H1 (cell line): Measurements from ENCODE around the gene MBP. TPM values are rescaled to one million over a fixed set of nuclear protein-coding genes. Genes with fewer than 3 reads are reported as not detected.

Experiments
- CTCF ChIA-PET: fragments of 300-600 bp; sonication (Branson Sonifier 250); formaldehyde crosslinking; loops from one replicate; lab custom pipeline; 2021; ENCODE audit not compliant: partially characterized antibody; lab: Charles Lee
- POLR2A ChIA-PET: fragments of 300-600 bp; sonication (Branson Sonifier 250); formaldehyde crosslinking; loops from one replicate; lab custom pipeline; 2021; ENCODE audit warnings: inconsistent platforms; ENCODE audit not compliant: partially characterized antibody; lab: Charles Lee
- DNase-seq, 2 experiments: peaks; one replicate each; pipeline versions ENCODE4 v3.0.0 to v3.0.0-alpha.2; 2010 to 2022; ENCODE audit warnings: low spot score in 2 of 2, low read depth in 1 of 2, mixed read lengths in 1 of 2
- FAIRE-seq: peaks from 2 replicates; lab custom pipeline; 2011; peaks lifted over from hg19 to GRCh38; lab: Jason Lieb, UNC
- H2AFZ ChIP-seq: 2 replicates; pipeline ENCODE4 v1.8.1; 2012; ENCODE audit warnings: low read length, inconsistent platforms
- H2AK5ac ChIP-seq: 2 replicates; pipeline ENCODE4 v1.6.1; 2013; ENCODE audit warnings: low read depth, low read length
- H2BK120ac ChIP-seq: replicated peaks from 2 replicates; pipeline ENCODE3; 2013; ENCODE audit warnings: low read depth, low read length, inconsistent platforms
- H2BK12ac ChIP-seq: 2 replicates; pipeline ENCODE4 v1.6.1; 2013; ENCODE audit warnings: low read depth, low read length
- H2BK15ac ChIP-seq: 2 replicates; pipeline ENCODE4 v1.6.1; 2013; ENCODE audit warnings: low read length
- H2BK20ac ChIP-seq: 2 replicates; pipeline ENCODE4 v1.6.1; 2013; ENCODE audit warnings: low read length
- H2BK5ac ChIP-seq: 2 replicates; pipeline ENCODE4 v1.6.1; 2013; ENCODE audit warnings: low read depth, low read length
- H3K14ac ChIP-seq: 2 replicates; pipeline ENCODE4 v1.6.1; 2013; ENCODE audit warnings: inconsistent platforms; ENCODE audit not compliant: insufficient read length
- H3K18ac ChIP-seq: 2 replicates; pipeline ENCODE4 v1.6.1; 2013; ENCODE audit warnings: low read length; ENCODE audit errors: extremely low read depth
- H3K23ac ChIP-seq: 2 replicates; pipeline ENCODE4 v1.6.1; 2013; ENCODE audit warnings: inconsistent platforms; ENCODE audit not compliant: insufficient read length
- H3K23me2 ChIP-seq: 2 replicates; pipeline ENCODE4 v1.6.1; 2013; ENCODE audit warnings: low read depth, low read length
- H3K27ac ChIP-seq: 2 replicates; pipeline ENCODE4 v1.6.1; 2011; ENCODE audit warnings: low read depth, low read length, inconsistent platforms
- H3K27me3 ChIP-seq, 4 experiments: replicated peaks in 1 of 4; 1 replicate in 1 of 4; 2 replicates in 3 of 4; pipeline versions ENCODE4 v1.6.1 to v1.8.1; 2011 to 2013; ENCODE audit warnings: low read length in 3 of 4, mild to moderate bottlenecking in 3 of 4, inconsistent platforms in 2 of 4, mixed read lengths in 2 of 4, moderate library complexity in 1 of 4; ENCODE audit not compliant: control insufficient read depth in 3 of 4, insufficient read depth in 3 of 4; ENCODE audit errors: extremely low read depth in 1 of 4
- H3K36me3 ChIP-seq, 4 experiments: 2 replicates each; pipeline versions ENCODE4 v1.6.1 to v1.8.1; 2011 to 2013; ENCODE audit warnings: mild to moderate bottlenecking in 4 of 4, low read length in 3 of 4, moderate library complexity in 2 of 4, control low read depth in 1 of 4, inconsistent platforms in 1 of 4; ENCODE audit not compliant: insufficient read depth in 4 of 4, control insufficient read depth in 2 of 4
- H3K4ac ChIP-seq: replicated peaks from 2 replicates; pipeline ENCODE3; 2013; ENCODE audit warnings: low read length, low read depth, mixed read lengths, inconsistent platforms; ENCODE audit not compliant: insufficient read length
- H3K4me1 ChIP-seq, 4 experiments: replicated peaks in 1 of 4; 1 replicate in 1 of 4; 2 replicates in 3 of 4; pipeline versions ENCODE4 v1.6.1 to v1.8.1; 2011 to 2013; ENCODE audit warnings: low read length in 3 of 4, inconsistent platforms in 2 of 4, mixed read lengths in 1 of 4; ENCODE audit not compliant: insufficient read depth in 4 of 4, control insufficient read depth in 3 of 4
- H3K4me2 ChIP-seq, 2 experiments: 2 replicates each; pipeline versions ENCODE4 v1.6.1 to v1.8.1; 2011 to 2013; ENCODE audit warnings: low read depth in 2 of 2, low read length in 2 of 2, control low read depth in 1 of 2, inconsistent platforms in 1 of 2, mild to moderate bottlenecking in 1 of 2; ENCODE audit not compliant: insufficient read depth in 1 of 2
- H3K4me3 ChIP-seq, 4 experiments: fragments of 200-600, 300-600 bp in 1 of 4; sonication (generic), shearing (Covaris generic), sonication (Bioruptor Twin) in 1 of 4; 2 replicates each; pipeline versions ENCODE4 v1.5.1 to v1.8.1; 2011 to 2016; ENCODE audit warnings: low read length in 4 of 4, low read depth in 3 of 4, control low read depth in 2 of 4, inconsistent platforms in 2 of 4, mild to moderate bottlenecking in 2 of 4, mixed read lengths in 1 of 4, moderate library complexity in 1 of 4; ENCODE audit not compliant: insufficient read depth in 2 of 4; ENCODE audit errors: extremely low read depth in 1 of 4
- H3K56ac ChIP-seq: replicated peaks from 2 replicates; pipeline ENCODE3; 2013; ENCODE audit warnings: low read depth, mild to moderate bottlenecking, mixed read lengths, low read length, inconsistent platforms; ENCODE audit not compliant: insufficient read length
- H3K79me1 ChIP-seq: 2 replicates; pipeline ENCODE4 v1.6.1; 2013; ENCODE audit warnings: low read depth, low read length, control low read depth
- H3K79me2 ChIP-seq, 2 experiments: 2 replicates each; pipeline versions ENCODE4 v1.6.1 to v1.8.1; 2012 to 2013; ENCODE audit warnings: low read length in 2 of 2, mild to moderate bottlenecking in 2 of 2, inconsistent platforms in 1 of 2; ENCODE audit not compliant: insufficient read depth in 2 of 2, control insufficient read depth in 1 of 2
- H3K9ac ChIP-seq, 4 experiments: replicated peaks in 1 of 4; 1 replicate in 1 of 4; 2 replicates in 3 of 4; pipeline versions ENCODE4 v1.6.1 to v1.8.1; 2011 to 2013; ENCODE audit warnings: low read depth in 3 of 4, low read length in 3 of 4, control low read depth in 2 of 4, mild to moderate bottlenecking in 2 of 4, moderate library complexity in 2 of 4, inconsistent platforms in 1 of 4; ENCODE audit errors: extremely low read depth in 1 of 4
- H3K9me3 ChIP-seq, 2 experiments: 2 replicates each; pipeline versions ENCODE4 v1.6.1 to v1.8.1; 2012 to 2013; ENCODE audit warnings: mild to moderate bottlenecking in 2 of 2, moderate library complexity in 2 of 2, control low read depth in 1 of 2, inconsistent platforms in 1 of 2, low read depth in 1 of 2, low read length in 1 of 2, mixed read lengths in 1 of 2; ENCODE audit not compliant: insufficient read depth in 2 of 2
- H4K20me1 ChIP-seq, 2 experiments: replicated peaks in 1 of 2; 2 replicates each; pipeline versions ENCODE3 to v1.8.1; 2011 to 2013; ENCODE audit warnings: inconsistent platforms in 2 of 2, low read length in 2 of 2, mild to moderate bottlenecking in 1 of 2; ENCODE audit not compliant: insufficient read depth in 2 of 2, control insufficient read depth in 1 of 2
- H4K5ac ChIP-seq: 2 replicates; pipeline ENCODE4 v1.6.1; 2013; ENCODE audit warnings: low read length, low read depth, mixed read lengths, inconsistent platforms; ENCODE audit not compliant: insufficient read length
- H4K8ac ChIP-seq: 2 replicates; pipeline ENCODE4 v1.8.0; 2013; ENCODE audit warnings: mild to moderate bottlenecking, moderate library complexity, low read length, inconsistent platforms; ENCODE audit not compliant: insufficient read depth; ENCODE audit errors: extremely low read depth
- H4K91ac ChIP-seq: replicated peaks from 2 replicates; pipeline ENCODE3; 2013; ENCODE audit warnings: low read length, mixed read lengths, inconsistent platforms; ENCODE audit not compliant: insufficient read length
- EGR1 ChIP-seq: IDR thresholded peaks from 2 replicates; pipeline ENCODE4 v1.6.1; 2011; ENCODE audit warnings: low read depth, low read length, borderline replicate concordance
- GTF2F1 ChIP-seq: IDR thresholded peaks from 2 replicates; pipeline ENCODE4 v1.6.1; 2012; ENCODE audit warnings: low read depth, low read length, improper control_type of control experiment, borderline replicate concordance
- KDM4A ChIP-seq: IDR thresholded peaks from one replicate; pipeline ENCODE4 v1.7.1; 2012; ENCODE audit warnings: low read depth, mild to moderate bottlenecking, moderate library complexity, low read length, inconsistent platforms; ENCODE audit not compliant: severe bottlenecking
- POLR2AphosphoS5 ChIP-seq: IDR thresholded peaks from 2 replicates; pipeline ENCODE4 v1.6.1; 2011; ENCODE audit warnings: low read depth, low read length
- SAP30 ChIP-seq: fragments of 300-600 bp; sonication (generic); IDR thresholded peaks from 2 replicates; pipeline ENCODE4 v1.7.1; 2012; ENCODE audit warnings: low read length, moderate library complexity, mild to moderate bottlenecking, inconsistent platforms; ENCODE audit not compliant: insufficient read depth, insufficient replicate concordance
- SP4 ChIP-seq: IDR thresholded peaks from 2 replicates; pipeline ENCODE4 v1.6.1; 2012; ENCODE audit warnings: low read length, inconsistent platforms
- TEAD4 ChIP-seq: IDR thresholded peaks from 2 replicates; pipeline ENCODE4 v1.6.1; 2012; ENCODE audit warnings: low read depth, low read length, inconsistent platforms, mixed read lengths
- USF2 ChIP-seq: IDR thresholded peaks from 2 replicates; pipeline ENCODE4 v1.6.1; 2011; ENCODE audit warnings: low read length, improper control_type of control experiment
- WGBS, 2 experiments: shearing (Covaris generic) in 1 of 2; methylation state at CpG; one replicate each; pipeline versions ENCODE4 v1.1.6 to v1.1.7; 2013 to 2015; ENCODE audit warnings: low lambda C conversion rate in 2 of 2, mixed read lengths in 2 of 2, inconsistent platforms in 1 of 2, low coverage in 1 of 2, missing lambda C conversion rate in 1 of 2; ENCODE audit not compliant: insufficient replicate concordance in 2 of 2, insufficient coverage in 1 of 2, insufficient read length in 1 of 2; ENCODE audit errors: extremely low coverage in 1 of 2, missing lambda C conversion rate in 1 of 2; 5-methylcytosine and 5-hydroxymethylcytosine counted together
- polyA plus RNA-seq, 7 experiments: library from polyadenylated mRNA; depleted of rRNA in 3 of 7; stranded (reverse) in 5 of 7; unstranded in 2 of 7; fragments of >200 nt in 5 of 7; fragments of 200-250 nt in 2 of 7; gene quantifications; 1 replicate in 5 of 7; 2 replicates in 1 of 7; 4 replicates in 1 of 7; pipeline versions ENCODE4 v1.2.1 to v1.2.3, GENCODE V29; 2011 to 2013; ENCODE audit warnings: missing spikeins in 2 of 7, mixed read lengths in 2 of 7
- total RNA-seq: library from RNA; stranded (reverse); fragmentation: NEBNext Ultra II Directional; extraction: Animal tissue kit (Norgen Biotek cat#: 25700); gene quantifications from 2 replicates; pipeline ENCODE4 v1.2.1, GENCODE V29; 2021

MBP gene
- total and polyA plus RNA-seq, 2 of the 8 experiments (the other 6 are each of a cell fraction or from before 2014, with no cell fraction given), result 7.7 to 19.2 TPM

- FAIRE-seq (no peak), DNase-seq (no peak)
- H3K27me3 ChIP-seq, result no peaks in the 10 kb centered on the region
- no peak overlapping the region for H2BK120ac ChIP-seq
- no peak overlapping the region for H4K5ac ChIP-seq
- H3K4me2 ChIP-seq, result no peak overlapping the region
- H3K36me3 ChIP-seq, result no peaks in the 10 kb centered on the region
- H3K14ac ChIP-seq, result no peak overlapping the region
- H2BK5ac ChIP-seq, result no peak overlapping the region
- no peak overlapping the region for H3K4ac ChIP-seq
- no peak overlapping the region for H4K91ac ChIP-seq
- H2AFZ ChIP-seq, result no peak overlapping the region
- no peak overlapping the region for H2BK20ac ChIP-seq
- 96% methylated on average over 10 of the region's 10 CpGs; no CpG with 5 or more reads in 1 of the 2 experiments for WGBS, 2 experiments
- H3K9me3 ChIP-seq, result no peaks in the 10 kb centered on the region
- H3K27ac ChIP-seq, result no peak overlapping the region
- H3K4me1 ChIP-seq, result no peaks in the 10 kb centered on the region; a peak in 1 of 7 replicates
- no peaks in the 10 kb centered on the region for H3K79me2 ChIP-seq
- no peak overlapping the region for H4K8ac ChIP-seq
- 0 out of 2 replicates have a peak, but pooled peaks cover 3% of the 10 kb centered on the region for H3K79me1 ChIP-seq
- no peak overlapping the region for H2AK5ac ChIP-seq
- H3K23ac ChIP-seq, result no peak overlapping the region
- H3K23me2 ChIP-seq, result 0 out of 2 replicates have a peak, but pooled peaks cover 1% of the 10 kb centered on the region
- no peak overlapping the region for H2BK15ac ChIP-seq
- no peak overlapping the region for H2BK12ac ChIP-seq
- H3K56ac ChIP-seq, result no peak overlapping the region
- no peak overlapping the region for H3K9ac ChIP-seq
- ChIA-PET POLR2A (no interaction called here), CTCF (interaction anchor here (1.0 to 3.4 kb wide), 4 partner anchors 13 to 609 kb away, joined by 3 to 12 read pairs (median 4); no protein-coding TSS in a partner anchor)
- no peak overlapping the region for H3K4me3 ChIP-seq
- peaks cover 2 to 3% of the 10 kb centered on the region in 2 experiments for H4K20me1 ChIP-seq
- H3K18ac ChIP-seq, result no peak overlapping the region
- no peak for TF ChIP-seq SP4
- no peak for TF ChIP-seq USF2
- no peak for TF ChIP-seq TEAD4
- TF ChIP-seq EGR1, result no peak
- no peak for TF ChIP-seq KDM4A
- no peak for TF ChIP-seq GTF2F1
- no peak for TF ChIP-seq POLR2AphosphoS5
- no peak for TF ChIP-seq SAP30
Observed at GRCh38 chr18:77042583-77042982, 90.0 kb downstream of the MBP start.
